Spinal cord (tissue), 10 donors: Measurements from ENCODE around the gene PNCK. TPM values are rescaled to one million over a fixed set of nuclear protein-coding genes. Genes with fewer than 3 reads are reported as not detected.
"Not testable (repeated sequence)": the region's sequence is repeated elsewhere in the genome, so short reads cannot be mapped to it uniquely, and the experiment has no call there.

ENCODE experiments used
- DNase-seq, 6 donors: peaks; one replicate each; pipeline versions ENCODE4 v3.0.0 to v3.0.0-alpha.2; 2013 to 2015; ENCODE audit warnings: low spot score in 6 of 6, low read depth in 4 of 6
- H3K27ac ChIP-seq: one replicate; pipeline ENCODE4 v1.5.1; 2013; ENCODE audit warnings: low read depth, low read length, control low read depth
- H3K27me3 ChIP-seq: one replicate; pipeline ENCODE4 v1.6.1; 2013; ENCODE audit warnings: low read length; ENCODE audit not compliant: control insufficient read depth, insufficient read depth
- H3K36me3 ChIP-seq: one replicate; pipeline ENCODE4 v1.6.1; 2013; ENCODE audit warnings: low read length; ENCODE audit not compliant: control insufficient read depth, insufficient read depth
- H3K4me1 ChIP-seq: one replicate; pipeline ENCODE4 v1.6.1; 2013; ENCODE audit warnings: low read length; ENCODE audit not compliant: control insufficient read depth, insufficient read depth
- H3K4me3 ChIP-seq: one replicate; pipeline ENCODE4 v1.5.1; 2013; ENCODE audit warnings: low read depth, low read length, control low read depth
- H3K9me3 ChIP-seq: one replicate; pipeline ENCODE4 v1.6.1; 2013; ENCODE audit warnings: low read length; ENCODE audit not compliant: control insufficient read depth, insufficient read depth
- WGBS: methylation state at CpG from one replicate; pipeline ENCODE4 v1.1.5; 2013; ENCODE audit warnings: missing lambda C conversion rate; ENCODE audit not compliant: insufficient coverage; 5-methylcytosine and 5-hydroxymethylcytosine counted together
- polyA plus RNA-seq, 2 donors: library from polyadenylated mRNA; unstranded; fragments of 120-200 nt; gene quantifications; one replicate each; pipeline ENCODE4 v1.2.1, GENCODE V29; 2013; ENCODE audit not compliant: insufficient read length in 2 of 2
- total RNA-seq, 2 donors: library from RNA; depleted of rRNA in 1 of 2; stranded (reverse); fragments of 120-200 nt in 1 of 2; fragments of >200 nt in 1 of 2; gene quantifications; one replicate each; pipeline versions ENCODE4 v1.2.3 to v1.2.4, GENCODE V29; 2013 to 2014
- donor health status: healthy.

PNCK gene
- total and polyA plus RNA-seq, 4 donors: 24.2 to 142 (median 84.9) TPM

- no peak overlapping the region for H3K27ac ChIP-seq
Observed at GRCh38 chrX:153693216-153694086, 19.8 kb upstream of the PNCK start.

GRCh38 chrX:153692611-153693156 is 19.1 kb upstream of the PNCK start:
- Histone ChIP-seq H3K4me3 (no peak overlapping the region), H3K36me3 (peaks cover 69% of the 10 kb centered on the region), H3K27ac (no peak overlapping the region), H3K27me3 (no peaks in the 10 kb centered on the region), H3K9me3 (no peaks in the 10 kb centered on the region), H3K4me1 (peaks cover 22% of the 10 kb centered on the region)
- DNase-seq: no peak
- whole genome bisulfite sequencing: 64% methylated on average over 9 of the region's 24 CpGs

More at GRCh38 chrX:153693216-153694086, 19.8 kb upstream of the PNCK start:
- 86% methylated on average over 26 of the region's 31 CpGs for WGBS
- DNase-seq: no peak
- peaks cover 22% of the 10 kb centered on the region for H3K4me1 ChIP-seq
- no peak overlapping the region for H3K4me3 ChIP-seq
- H3K36me3 ChIP-seq: peaks cover 75% of the 10 kb centered on the region
- H3K9me3 ChIP-seq: no peaks in the 10 kb centered on the region
- H3K27me3 ChIP-seq: no peaks in the 10 kb centered on the region

- 64% methylated on average over 4 of the region's 4 CpGs for WGBS
- Histone ChIP-seq H3K27me3 (no peaks in the 10 kb centered on the region), H3K36me3 (peaks cover 65% of the 10 kb centered on the region), H3K4me1 (peaks cover 27% of the 10 kb centered on the region), H3K27ac (no peak overlapping the region), H3K4me3 (no peak overlapping the region), H3K9me3 (no peaks in the 10 kb centered on the region)
- no peak for DNase-seq
Observed at GRCh38 chrX:153692003-153692402, 18.4 kb upstream of the PNCK start.

GRCh38 chrX:153691032-153691827 is 17.6 kb upstream of the PNCK start:
- not testable (repeated sequence) for H3K4me3 ChIP-seq

GRCh38 chrX:153690466-153690865 is 16.9 kb upstream of the PNCK start:
- Histone ChIP-seq H3K4me1 (peaks cover 38% of the 10 kb centered on the region), H3K9me3 (no peaks in the 10 kb centered on the region), H3K36me3 (peaks cover 57% of the 10 kb centered on the region), H3K27ac (no peak overlapping the region), H3K27me3 (no peaks in the 10 kb centered on the region), H3K4me3 (no peak overlapping the region)
- no peak for DNase-seq
- 81% methylated on average over 11 of the region's 14 CpGs for WGBS

More at GRCh38 chrX:153691032-153691827, 17.6 kb upstream of the PNCK start:
- not testable (repeated sequence) for DNase-seq, H3K9me3 ChIP-seq, H3K27ac ChIP-seq, H3K27me3 ChIP-seq
- WGBS: 89% methylated on average over 19 of the region's 21 CpGs
- H3K36me3 ChIP-seq: peaks cover 60% of the 10 kb centered on the region
- H3K4me1 ChIP-seq: peaks cover 34% of the 10 kb centered on the region

- H3K4me3 ChIP-seq: peak overlapping the region; percentile 21
- H3K27me3 ChIP-seq: no peaks in the 10 kb centered on the region
- DNase-seq: no peak
- no peaks in the 10 kb centered on the region for H3K9me3 ChIP-seq
- H3K36me3 ChIP-seq: peaks cover 53% of the 10 kb centered on the region
- H3K4me1 ChIP-seq: peaks cover 44% of the 10 kb centered on the region
- WGBS: 65% methylated on average over 19 of the region's 19 CpGs
- H3K27ac ChIP-seq: peak overlapping the region; percentile 33
Observed at GRCh38 chrX:153689654-153690465, 16.2 kb upstream of the PNCK start.

- Histone ChIP-seq H3K4me3 (peak overlapping the region; percentile 21), H3K9me3 (no peaks in the 10 kb centered on the region), H3K27ac (peak overlapping the region; percentile 33), H3K27me3 (no peaks in the 10 kb centered on the region), H3K4me1 (peaks cover 50% of the 10 kb centered on the region), H3K36me3 (peaks cover 46% of the 10 kb centered on the region)
- WGBS: 19% methylated on average over 48 of the region's 53 CpGs
- DNase-seq: peak in 2 of 6 donors; percentile 50 to 64
Observed at GRCh38 chrX:153688911-153689590, 15.4 kb upstream of the PNCK start.

- H3K9me3 ChIP-seq: no peaks in the 10 kb centered on the region
- H3K27me3 ChIP-seq: no peaks in the 10 kb centered on the region
- peak overlapping the region; percentile 26 for H3K4me3 ChIP-seq
- H3K4me1 ChIP-seq: peaks cover 50% of the 10 kb centered on the region
- H3K27ac ChIP-seq: no peak overlapping the region
- WGBS: 19% methylated on average over 57 of the region's 57 CpGs
- no peak for DNase-seq
- peaks cover 40% of the 10 kb centered on the region for H3K36me3 ChIP-seq
Observed at GRCh38 chrX:153688506-153688905, 14.9 kb upstream of the PNCK start.
